ENCODE results near the gene KRT17. TPM values are rescaled to one million over a fixed set of nuclear protein-coding genes. Genes with fewer than 3 reads are reported as not detected.
"Not testable (repeated sequence)": the region's sequence is repeated elsewhere in the genome, so short reads cannot be mapped to it uniquely, and the experiment has no call there.

KRT17 gene
- polyA plus RNA-seq, 4 donors: 1.2 to 4.0 (median 1.9) TPM

GRCh38 chr17:41622340-41623183, 1.8 kb downstream of the KRT17 start:
- DNase-seq (ENCODE audit: low read depth in 4 of 4, low spot score in 3 of 4): not testable (repeated sequence)

GRCh38 chr17:41621916-41622315, 2.5 kb downstream of the KRT17 start:
- DNase-seq (ENCODE audit: low read depth in 4 of 4, low spot score in 3 of 4): no peak

GRCh38 chr17:41621435-41621817, 2.9 kb downstream of the KRT17 start:
- not testable (repeated sequence) for DNase-seq (ENCODE audit: low read depth in 4 of 4, low spot score in 3 of 4)

GRCh38 chr17:41620583-41621434, 3.6 kb downstream of the KRT17 start:
- no peak for DNase-seq (ENCODE audit: low read depth in 4 of 4, low spot score in 3 of 4)

- DNase-seq (ENCODE audit: low read depth in 4 of 4, low spot score in 3 of 4): not testable (repeated sequence)
These were observed 4.3 kb downstream of the KRT17 start for GRCh38 chr17:41619927-41620582.

GRCh38 chr17:41619036-41619926, 5.1 kb downstream of the KRT17 start:
- no peak for DNase-seq (ENCODE audit: low read depth in 4 of 4, low spot score in 3 of 4)

GRCh38 chr17:41618341-41619035, 5.9 kb downstream of the KRT17 start:
- no peak for DNase-seq (ENCODE audit: low read depth in 4 of 4, low spot score in 3 of 4)

GRCh38 chr17:41617698-41618097, 6.7 kb downstream of the KRT17 start:
- no peak for DNase-seq (ENCODE audit: low read depth in 4 of 4, low spot score in 3 of 4)

- DNase-seq (ENCODE audit: low read depth in 4 of 4, low spot score in 3 of 4): no peak
These were observed 7.2 kb downstream of the KRT17 start for GRCh38 chr17:41617136-41617535.

- DNase-seq (ENCODE audit: low read depth in 4 of 4, low spot score in 3 of 4): not testable (repeated sequence)
These were observed 7.9 kb downstream of the KRT17 start for GRCh38 chr17:41616486-41616885.

GRCh38 chr17:41615454-41615853, 8.9 kb downstream of the KRT17 start:
- no peak for DNase-seq (ENCODE audit: low read depth in 4 of 4, low spot score in 3 of 4)

GRCh38 chr17:41614767-41615166, 9.6 kb downstream of the KRT17 start:
- not testable (repeated sequence) for DNase-seq (ENCODE audit: low read depth in 4 of 4, low spot score in 3 of 4)

GRCh38 chr17:41614098-41614497, 10.3 kb downstream of the KRT17 start:
- no peak for DNase-seq (ENCODE audit: low read depth in 4 of 4, low spot score in 3 of 4)

- DNase-seq (ENCODE audit: low read depth in 4 of 4, low spot score in 3 of 4): no peak
These were observed 10.9 kb downstream of the KRT17 start for GRCh38 chr17:41613277-41614082.

- DNase-seq (ENCODE audit: low read depth in 4 of 4, low spot score in 3 of 4): not testable (repeated sequence)
These were observed 11.8 kb downstream of the KRT17 start, which contains the start of gene KRT16 for GRCh38 chr17:41612376-41613160. Gene KRT16, minus strand, starts transcription at chr17:41612767. Its CDS starts 79 bp downstream, at chr17:41612688.

- DNase-seq (ENCODE audit: low read depth in 4 of 4, low spot score in 3 of 4): no peak
These were observed 13.3 kb downstream of the KRT17 start for GRCh38 chr17:41610965-41611640.

- DNase-seq (ENCODE audit: low read depth in 4 of 4, low spot score in 3 of 4): not testable (repeated sequence)
These were observed 14.3 kb downstream of the KRT17 start for GRCh38 chr17:41610061-41610517.
